HL-60/S4 treated with retinoic acid at 250 ng/mL for 4 days and 3 days (cell line): ENCODE results near the gene ACOT4.
"Not testable (repeated sequence)": the region's sequence is repeated elsewhere in the genome, so short reads cannot be mapped to it uniquely, and the experiment has no call there.

Experiments used
- in situ Hi-C: fragments of 300-500 bp; cut with MboI; formaldehyde crosslinking; loops from 2 replicates; pipeline ENCODE4 v1.7.0; 2022; ENCODE audit warnings: low sequenced_read_pairs

The ACOT4 gene

DNA sequence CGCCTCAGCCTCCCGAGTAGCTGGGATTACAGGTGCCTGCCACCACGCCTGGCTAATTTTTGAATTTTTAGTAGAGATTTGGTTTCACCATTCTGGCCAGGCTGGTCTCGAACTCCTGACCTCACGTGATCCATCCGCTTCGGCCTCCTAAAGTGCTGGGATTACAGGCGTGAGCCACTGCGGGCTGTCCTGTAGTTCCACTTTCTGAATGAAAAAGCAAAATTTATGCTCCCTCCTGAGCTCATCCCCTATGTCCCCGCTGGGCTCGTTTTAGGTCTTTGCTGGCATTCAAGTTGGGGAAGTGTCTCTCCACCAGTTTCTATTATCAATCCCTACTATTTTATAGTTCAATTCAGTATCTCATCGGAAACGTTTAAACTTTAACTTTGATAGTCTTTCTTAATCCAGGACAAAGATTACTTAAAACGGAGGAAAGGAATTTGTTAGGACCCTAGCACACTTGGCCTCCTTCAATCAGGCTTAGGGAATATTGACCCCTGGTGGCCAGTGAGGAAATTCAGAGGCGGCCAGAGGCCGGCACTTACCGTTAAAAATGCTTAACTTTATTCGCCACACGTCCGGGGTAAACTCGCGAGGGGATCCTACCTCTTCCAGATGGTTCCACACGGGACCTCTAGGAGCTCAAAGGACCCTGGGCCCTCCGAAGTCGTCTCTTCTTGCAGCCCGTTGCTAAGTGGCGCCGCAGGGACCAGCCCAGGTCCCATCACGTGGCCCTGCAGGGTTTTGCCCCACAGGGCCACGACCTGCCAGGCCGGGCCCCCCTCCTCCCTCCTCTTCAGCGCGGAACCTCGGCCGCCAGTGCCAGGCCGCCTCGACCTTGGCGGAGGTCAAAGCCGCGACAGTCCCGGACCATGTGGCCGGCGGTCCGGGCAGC is 41.7 kb downstream of the ACOT4 start:
- in situ Hi-C loops, result no loop called here

DNA sequence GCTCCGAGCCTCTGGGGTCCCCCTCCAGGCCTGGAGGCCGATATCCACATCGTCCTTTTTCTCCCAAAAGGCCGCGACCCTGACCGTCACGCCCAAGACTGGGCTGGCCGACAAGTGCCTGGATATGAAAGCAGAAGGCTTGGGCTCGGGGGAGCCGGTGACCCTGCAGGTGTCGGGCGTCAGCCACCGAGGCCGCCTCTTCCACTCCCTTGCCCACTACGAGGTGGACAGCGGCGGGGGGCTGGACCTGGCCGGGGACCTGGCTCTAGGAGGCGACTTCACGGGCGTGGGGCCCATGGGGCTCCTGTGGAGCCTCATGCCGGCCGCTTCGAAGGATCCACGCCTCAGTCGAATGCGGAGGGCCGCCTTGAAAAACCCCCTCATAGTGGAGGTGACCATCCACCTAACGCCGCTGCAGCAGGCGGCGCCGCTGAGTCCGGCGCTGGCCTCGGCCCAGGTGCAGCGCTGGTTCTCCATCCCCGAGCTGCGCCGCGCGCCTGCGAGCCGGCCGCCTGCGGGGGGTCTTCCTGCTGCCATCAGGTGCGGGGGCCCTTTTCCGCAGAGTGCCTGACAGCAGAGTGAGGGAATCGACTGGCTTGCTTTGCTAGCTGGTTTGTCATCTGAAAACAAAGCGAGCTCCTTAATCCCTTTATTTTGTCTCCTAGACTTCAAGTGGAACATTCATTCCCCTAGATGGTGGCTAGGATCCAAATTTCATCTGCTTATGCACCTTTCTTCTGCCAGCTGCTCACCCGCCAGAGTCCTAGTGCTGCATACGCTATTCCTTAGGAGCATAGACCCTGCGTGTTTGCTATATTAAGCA is 42.5 kb downstream of the ACOT4 start:
- in situ Hi-C loops, result no loop called here

DNA sequence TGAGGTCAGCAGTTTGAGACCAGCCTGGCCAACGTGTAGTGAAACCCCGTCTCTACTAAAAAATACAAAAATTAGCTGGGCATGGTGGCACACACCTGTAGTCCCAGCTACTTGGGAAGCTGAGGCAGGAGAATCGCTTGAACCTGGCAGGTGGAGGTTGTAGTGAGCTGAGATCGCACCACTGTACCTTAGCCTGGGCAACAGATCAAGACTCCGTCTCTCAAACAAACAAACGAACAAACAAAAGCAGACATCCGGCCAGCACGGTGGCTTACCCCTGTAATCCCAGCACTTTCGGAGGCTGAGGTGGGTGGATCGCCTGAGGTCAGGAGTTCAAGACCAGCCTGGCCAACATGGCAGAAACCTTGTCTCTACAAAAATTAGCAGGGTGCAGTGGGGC is 44.7 kb downstream of the ACOT4 start:
- in situ Hi-C loops, result not testable (repeated sequence)

DNA sequence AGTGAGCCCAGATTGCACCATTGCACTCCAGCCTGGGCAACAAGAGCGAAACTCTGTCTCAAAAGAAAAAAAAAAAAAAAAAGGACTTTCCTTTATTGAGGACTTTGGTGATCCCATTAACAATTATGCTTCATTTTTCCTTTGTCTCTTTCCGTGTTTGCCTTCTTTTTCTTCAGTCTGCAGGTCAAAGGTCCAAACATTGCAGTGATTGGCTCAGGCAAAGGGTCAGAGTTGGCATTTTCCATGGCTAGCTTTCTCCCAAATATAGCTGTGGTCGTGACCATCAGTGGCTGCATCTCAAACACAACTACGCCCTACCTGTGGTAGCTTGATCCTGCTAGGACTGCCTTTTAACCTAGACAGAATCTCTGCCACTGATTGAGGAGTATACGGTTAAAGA is 46.2 kb downstream of the ACOT4 start:
- in situ Hi-C loops, result no loop called here

DNA sequence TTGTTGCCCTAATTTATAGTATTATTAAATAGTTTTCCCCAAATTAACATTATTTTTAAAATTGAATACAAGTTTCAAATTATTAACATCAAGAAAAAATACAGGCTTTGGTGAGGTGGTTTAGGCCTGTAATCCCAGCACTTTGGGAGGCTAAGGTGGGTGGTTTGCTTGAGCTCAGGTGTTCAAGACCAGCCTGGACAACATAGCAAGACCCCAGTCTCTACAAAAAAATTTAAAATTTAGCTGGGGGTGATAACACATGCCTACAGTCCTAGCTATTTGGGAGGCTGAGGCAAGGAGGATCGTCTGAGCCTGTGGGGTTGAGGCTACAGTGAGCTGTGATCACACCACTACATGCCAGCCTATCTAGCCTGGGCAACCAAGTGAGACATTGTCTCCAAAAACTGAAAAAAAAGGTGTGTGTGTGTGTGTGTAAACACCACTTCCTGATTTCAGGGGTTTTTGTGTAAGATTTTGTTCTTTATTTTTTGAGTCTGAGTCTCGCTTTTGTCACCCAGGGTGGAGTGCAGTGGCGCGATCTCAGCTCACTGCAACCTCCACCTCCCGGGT is 49.2 kb downstream of the ACOT4 start:
- in situ Hi-C loops, result no loop called here

DNA sequence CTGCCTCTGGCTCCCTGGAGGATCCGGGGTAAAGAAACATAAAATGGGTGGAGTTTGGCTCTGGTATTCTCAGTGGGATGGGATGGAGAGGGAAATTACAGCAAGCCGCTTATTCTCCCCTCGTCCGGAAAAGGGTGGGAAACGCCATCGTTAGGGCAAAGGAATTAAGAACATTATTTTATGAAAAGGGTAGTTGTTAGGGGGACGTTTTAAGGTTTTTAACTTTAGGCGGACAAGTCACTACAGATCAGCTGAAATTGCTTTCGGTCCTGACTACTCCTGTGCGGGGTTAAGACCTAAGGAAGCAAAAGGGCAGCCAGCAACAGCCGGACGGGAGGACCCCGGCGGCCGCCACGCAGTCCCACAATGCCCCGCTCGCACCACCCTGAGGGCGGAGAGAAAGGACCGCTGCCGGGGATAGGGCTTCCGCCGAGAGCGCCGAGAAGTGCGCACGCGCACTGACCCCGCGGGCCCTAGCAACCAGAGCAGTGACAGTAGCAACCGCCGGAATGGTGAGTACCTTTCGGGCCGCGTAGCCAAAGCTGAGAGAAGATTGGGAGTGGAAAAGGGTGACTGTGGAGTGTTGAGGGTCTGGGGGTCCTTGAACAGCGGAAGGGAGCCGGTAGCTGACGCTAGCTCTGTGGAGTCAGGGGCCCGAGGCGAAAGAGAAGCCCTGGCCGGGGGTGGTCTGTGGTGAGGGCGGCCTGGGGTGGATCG is 53.0 kb downstream of the ACOT4 start, which contains the start of gene DNAL1:
TSS of gene DNAL1 (plus strand) at position 456 of the 717 bp plus-strand sequence. CDS start at position 510, 54 bp downstream.
- in situ Hi-C loops, result no loop called here

DNA sequence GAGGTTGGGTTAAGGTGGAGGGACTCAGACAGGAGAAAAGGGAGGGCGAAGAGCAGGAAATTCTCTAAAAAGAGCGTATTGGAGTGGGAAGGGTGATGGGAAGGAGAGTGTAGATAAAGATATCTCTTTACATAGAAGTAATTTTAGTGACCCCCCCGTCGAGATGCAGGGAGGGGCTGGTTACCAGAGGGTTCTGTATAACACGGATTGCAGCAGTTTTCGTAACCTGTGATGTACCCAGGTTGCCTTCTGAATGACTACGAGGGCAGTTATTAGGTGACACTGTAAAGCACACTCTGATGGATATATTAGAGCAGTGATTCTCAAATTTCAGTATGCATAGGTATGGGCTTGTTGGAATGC is 53.6 kb downstream of the ACOT4 start:
- in situ Hi-C loops, result no loop called here
